ENCODE results near the gene CTRB1.
"Not testable (repeated sequence)": the region's sequence is repeated elsewhere in the genome, so short reads cannot be mapped to it uniquely, and the experiment has no call there.

CTRB1 gene

GRCh38 chr16:75242436-75243078, 23.8 kb downstream of the CTRB1 start:
- not testable (repeated sequence) for DNase-seq

GRCh38 chr16:75243667-75244224, 25.0 kb downstream of the CTRB1 start:
- no peak for DNase-seq

- no peak for DNase-seq
These were observed 25.5 kb downstream of the CTRB1 start for GRCh38 chr16:75244225-75244809.

GRCh38 chr16:75244844-75245758, 26.3 kb downstream of the CTRB1 start:
- DNase-seq = no peak

GRCh38 chr16:75246504-75247205, 27.9 kb downstream of the CTRB1 start:
- no peak for DNase-seq

GRCh38 chr16:75247249-75247648, 28.5 kb downstream of the CTRB1 start:
- no peak for DNase-seq

- DNase-seq = no peak
These were observed 29.4 kb downstream of the CTRB1 start for GRCh38 chr16:75248142-75248535.

- DNase-seq = no peak
These were observed 30.0 kb downstream of the CTRB1 start for GRCh38 chr16:75248536-75249380.

- DNase-seq = no peak
These were observed 30.7 kb downstream of the CTRB1 start for GRCh38 chr16:75249441-75249840.

GRCh38 chr16:75250089-75250808, 31.5 kb downstream of the CTRB1 start:
- no peak for DNase-seq

GRCh38 chr16:75250809-75251279, 32.1 kb downstream of the CTRB1 start:
- no peak for DNase-seq

- no peak for DNase-seq
These were observed 32.7 kb downstream of the CTRB1 start, which contains the start of gene BCAR1 for GRCh38 chr16:75251280-75252048. Gene BCAR1 (minus strand): TSS chr16:75251624. CDS start chr16:75251482, 142 bp downstream.

GRCh38 chr16:75252049-75252864, 33.5 kb downstream of the CTRB1 start:
- DNase-seq = no peak

- no peak for DNase-seq
These were observed 34.4 kb downstream of the CTRB1 start for GRCh38 chr16:75252946-75253911.

GRCh38 chr16:75254359-75254837, 35.6 kb downstream of the CTRB1 start:
- no peak for DNase-seq

GRCh38 chr16:75256059-75256571, 37.3 kb downstream of the CTRB1 start:
- DNase-seq = no peak

GRCh38 chr16:75256696-75257343, 38.0 kb downstream of the CTRB1 start:
- DNase-seq = no peak
